Small intestine (tissue), 7 donors: ENCODE data around the gene ANKRD16. TPM values are rescaled to one million over a fixed set of nuclear protein-coding genes. Genes with fewer than 3 reads are reported as not detected.
"Not testable (repeated sequence)": the region's sequence is repeated elsewhere in the genome, so short reads cannot be mapped to it uniquely, and the experiment has no call there.

Experiments used
- DNase-seq, 2 donors: peaks; one replicate each; pipeline versions ENCODE4 v3.0.0 to v3.0.0-alpha.2; 2013
- FAIRE-seq: peaks from 2 replicates; lab custom pipeline; 2012; peaks lifted over from hg19 to GRCh38; lab: Jason Lieb, UNC
- H3K27ac ChIP-seq, 3 donors: one replicate each; pipeline ENCODE4 v1.5.1; 2013; ENCODE audit warnings: low read length in 2 of 3, mild to moderate bottlenecking in 2 of 3, control low read depth in 1 of 3, inconsistent platforms in 1 of 3, low read depth in 1 of 3, moderate library complexity in 1 of 3
- H3K27me3 ChIP-seq, 3 donors: one replicate each; pipeline ENCODE4 v1.6.1; 2013; ENCODE audit warnings: low read length in 3 of 3, inconsistent platforms in 1 of 3; ENCODE audit not compliant: control insufficient read depth in 3 of 3, insufficient read depth in 3 of 3
- H3K36me3 ChIP-seq, 3 donors: one replicate each; pipeline ENCODE4 v1.6.1; 2013; ENCODE audit warnings: low read length in 3 of 3, inconsistent platforms in 1 of 3, low read depth in 1 of 3, mild to moderate bottlenecking in 1 of 3, moderate library complexity in 1 of 3; ENCODE audit not compliant: control insufficient read depth in 3 of 3, insufficient read depth in 2 of 3
- H3K4me1 ChIP-seq, 3 donors: one replicate each; pipeline ENCODE4 v1.6.1; 2013; ENCODE audit warnings: low read length in 2 of 3, inconsistent platforms in 1 of 3, low read depth in 1 of 3, mild to moderate bottlenecking in 1 of 3, moderate library complexity in 1 of 3; ENCODE audit not compliant: control insufficient read depth in 3 of 3, insufficient read depth in 2 of 3
- H3K4me3 ChIP-seq, 3 donors: one replicate each; pipeline ENCODE4 v1.5.1; 2013; ENCODE audit warnings: low read length in 3 of 3, control low read depth in 1 of 3, inconsistent platforms in 1 of 3, low read depth in 1 of 3, mild to moderate bottlenecking in 1 of 3, moderate library complexity in 1 of 3
- H3K9me3 ChIP-seq, 2 donors: one replicate each; pipeline ENCODE4 v1.6.1; 2013; ENCODE audit warnings: low read depth in 1 of 2, low read length in 1 of 2; ENCODE audit not compliant: control insufficient read depth in 2 of 2, insufficient read depth in 1 of 2
- WGBS, 3 donors: extraction: QIAGEN DNeasy Blood & Tissue Kit; methylation state at CpG; one replicate each; pipeline ENCODE4 v1.1.7; 2013; 5-methylcytosine and 5-hydroxymethylcytosine counted together
- polyA plus RNA-seq, 4 donors: library from polyadenylated mRNA; stranded (reverse) in 3 of 4; unstranded in 1 of 4; fragments of 200-250 nt in 3 of 4; fragments of 120-200 nt in 1 of 4; gene quantifications; one replicate each; pipeline versions ENCODE4 v1.2.1 to v1.2.3, GENCODE V29; 2013
- donor health status: healthy with polysubstance abuse.
- donor health status: control.
- donor health status: control.
- donor health status: Bipolar disorder and iron deficiency.
- donor health status: healthy.

Gene ANKRD16
- polyA plus RNA-seq, 4 donors = 3.2 to 7.4 (median 5.0) TPM

DNA sequence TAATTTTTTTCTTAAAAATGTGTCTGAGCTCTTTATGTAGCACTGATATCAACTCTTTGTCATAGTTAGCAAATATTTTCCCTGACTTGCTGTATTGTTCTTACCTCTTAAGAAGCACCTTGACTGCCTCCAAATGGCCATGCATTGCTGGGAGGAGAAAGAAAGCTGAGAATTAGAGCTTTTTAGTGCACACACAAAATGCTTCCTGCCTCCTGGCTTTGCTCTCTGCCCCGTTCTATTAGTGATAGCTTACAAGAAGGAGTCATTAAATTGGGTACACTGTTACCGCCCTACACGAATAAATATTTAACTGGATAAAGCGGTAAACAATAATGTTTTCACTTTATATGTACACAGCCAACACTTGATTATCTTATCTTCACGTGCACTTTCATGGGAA is 4.1 kb downstream of the ANKRD16 start:
- DNase-seq (peak in 1 of 2 donors; percentile 46), FAIRE-seq (no peak)
- H3K9me3 ChIP-seq = no peaks in the 10 kb centered on the region
- no peaks in the 10 kb centered on the region for H3K27me3 ChIP-seq
- WGBS, 3 donors = 20 to 69% (median 42%) methylated on average over 5 of the region's 5 CpGs
- no peak overlapping the region for H3K4me3 ChIP-seq
- peaks cover 0 to 35% (median 5%) of the 10 kb centered on the region in 3 donors for H3K36me3 ChIP-seq
- H3K4me1 ChIP-seq = peaks cover 0 to 4% (median 3%) of the 10 kb centered on the region in 3 donors
- no peak overlapping the region for H3K27ac ChIP-seq

DNA sequence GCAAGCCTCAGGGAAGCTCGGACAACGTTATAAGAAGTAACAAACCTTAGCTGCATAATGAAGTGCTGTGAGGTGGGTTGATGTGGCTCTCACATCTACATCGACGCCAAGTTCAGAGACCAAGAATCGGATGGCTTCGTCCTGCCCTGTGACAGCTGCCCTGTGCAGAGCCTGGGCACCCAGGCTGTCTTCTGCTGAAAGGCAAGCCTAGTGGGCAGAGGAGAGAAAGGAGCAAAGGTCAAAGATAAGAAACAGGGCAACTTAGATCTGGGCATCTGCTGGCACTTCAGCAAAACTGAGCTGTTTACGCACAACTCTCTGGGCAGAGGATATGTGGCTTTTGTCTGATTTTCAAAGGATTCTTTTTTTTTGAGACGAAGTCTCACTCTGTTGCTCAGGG is 6.7 kb downstream of the ANKRD16 start:
- peaks cover 0 to 3% (median 0%) of the 10 kb centered on the region in 3 donors for H3K4me1 ChIP-seq
- DNase-seq = peak in 1 of 2 donors; percentile 73
- no peak overlapping the region for H3K4me3 ChIP-seq
- WGBS, 3 donors = 16 to 66% (median 50%) methylated on average over 8 of the region's 8 CpGs
- H3K27ac ChIP-seq = no peak overlapping the region
- no peaks in the 10 kb centered on the region for H3K27me3 ChIP-seq
- no peaks in the 10 kb centered on the region for H3K9me3 ChIP-seq
- FAIRE-seq = no peak
- H3K36me3 ChIP-seq = peaks cover under 1 to 51% (median 7%) of the 10 kb centered on the region in 3 donors

DNA sequence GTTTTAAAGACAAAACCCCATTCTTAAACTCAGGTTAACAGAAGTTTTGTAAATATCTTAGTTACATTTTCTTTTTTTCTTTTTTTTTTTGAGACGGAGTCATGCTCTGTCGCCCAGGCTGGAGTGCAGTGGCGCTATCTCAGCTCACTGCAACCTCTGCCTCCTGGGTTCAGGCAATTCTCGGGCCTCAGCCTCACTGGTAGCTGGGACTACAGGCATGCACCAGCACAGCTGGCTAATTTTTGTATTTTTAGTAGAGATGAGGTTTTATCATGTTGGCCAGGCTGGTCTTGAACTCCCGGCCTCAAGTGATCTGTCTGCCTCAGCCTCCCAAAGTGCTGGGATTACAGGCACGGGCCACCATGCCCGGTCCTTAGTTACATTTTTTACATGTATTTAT is 12.7 kb downstream of the ANKRD16 start:
- not testable (repeated sequence) for FAIRE-seq, H3K4me3 ChIP-seq, DNase-seq, H3K27me3 ChIP-seq, H3K4me1 ChIP-seq, H3K27ac ChIP-seq, H3K9me3 ChIP-seq
- WGBS, 3 donors = 88 to 94% (median 92%) methylated on average over 7 of the region's 7 CpGs
- H3K36me3 ChIP-seq = peaks cover 8 to 43% (median 10%) of the 10 kb centered on the region in 3 donors

DNA sequence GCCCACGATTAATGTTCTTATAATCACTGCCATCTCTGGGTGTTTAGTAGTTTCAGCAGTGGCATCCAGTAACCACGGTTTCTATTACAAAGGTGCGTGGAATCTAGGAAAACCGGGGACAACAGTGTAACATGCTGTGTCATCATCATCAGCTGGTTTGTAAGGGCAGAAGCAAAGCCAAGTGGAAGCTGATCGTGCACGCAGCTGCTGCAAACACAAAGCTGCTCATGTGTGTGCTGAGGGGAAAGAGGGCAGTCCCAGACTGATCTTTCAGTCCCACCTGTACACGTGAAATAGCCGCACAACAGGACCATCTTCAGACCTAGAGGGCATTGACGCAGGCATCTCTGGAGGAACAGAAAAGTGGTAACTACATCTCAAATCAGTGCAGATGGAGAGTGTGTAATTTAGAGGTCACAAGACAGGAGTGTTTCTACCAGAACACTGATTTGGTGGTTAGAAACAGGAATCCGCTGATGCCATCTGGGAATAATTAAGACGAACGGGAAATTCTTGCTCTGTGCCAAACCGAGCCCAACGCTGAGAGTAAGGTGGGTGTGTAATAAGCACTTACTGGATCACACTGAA is 13.4 kb downstream of the ANKRD16 start:
- WGBS, 3 donors = 77 to 84% (median 81%) methylated on average over 14 of the region's 14 CpGs
- peaks cover 6 to 42% (median 10%) of the 10 kb centered on the region in 3 donors for H3K36me3 ChIP-seq
- H3K4me1 ChIP-seq = no peaks in the 10 kb centered on the region

DNA sequence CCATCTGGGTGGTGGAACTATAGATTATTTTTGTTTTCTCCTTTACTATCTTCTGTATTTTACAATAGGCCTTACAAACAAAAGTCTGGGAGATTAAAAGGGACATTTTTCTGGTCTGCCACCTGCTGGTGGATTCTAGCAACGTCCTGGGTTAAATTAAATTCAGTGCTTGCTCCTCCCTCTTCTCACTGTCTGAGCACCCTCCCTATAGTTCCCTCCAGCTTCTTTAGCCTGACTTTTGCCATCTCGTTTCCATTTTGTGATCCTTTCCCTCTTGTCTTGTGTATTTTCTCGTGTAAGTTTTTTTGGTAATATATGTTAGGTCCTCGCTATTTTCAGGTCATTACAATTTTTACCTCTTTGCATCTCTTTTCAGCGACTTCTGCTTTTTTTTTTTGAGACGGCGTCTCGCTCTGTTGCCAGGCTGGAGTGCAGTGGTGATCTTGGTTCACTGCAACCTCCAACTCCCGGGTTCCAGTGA is 16.1 kb downstream of the ANKRD16 start:
- DNase-seq = peak; percentile 75 to 81
- H3K4me3 ChIP-seq = no peak overlapping the region
- 46 to 57% (median 50%) methylated on average over 9 of the region's 9 CpGs for whole genome bisulfite sequencing, 3 donors
- H3K36me3 ChIP-seq = peaks cover 6 to 40% (median 10%) of the 10 kb centered on the region in 3 donors
- FAIRE-seq = no peak
- H3K9me3 ChIP-seq = peaks cover 0 to 2% of the 10 kb centered on the region in 2 donors
- no peak overlapping the region for H3K27ac ChIP-seq
- no peaks in the 10 kb centered on the region for H3K27me3 ChIP-seq
- no peaks in the 10 kb centered on the region for H3K4me1 ChIP-seq

More for the DNA sequence above, 13.4 kb downstream of the ANKRD16 start:
- Histone ChIP-seq H3K4me3 (no peak overlapping the region), H3K27me3 (no peaks in the 10 kb centered on the region), H3K9me3 (no peaks in the 10 kb centered on the region), H3K27ac (no peak overlapping the region)
- no peak for DNase-seq
- FAIRE-seq = no peak

DNA sequence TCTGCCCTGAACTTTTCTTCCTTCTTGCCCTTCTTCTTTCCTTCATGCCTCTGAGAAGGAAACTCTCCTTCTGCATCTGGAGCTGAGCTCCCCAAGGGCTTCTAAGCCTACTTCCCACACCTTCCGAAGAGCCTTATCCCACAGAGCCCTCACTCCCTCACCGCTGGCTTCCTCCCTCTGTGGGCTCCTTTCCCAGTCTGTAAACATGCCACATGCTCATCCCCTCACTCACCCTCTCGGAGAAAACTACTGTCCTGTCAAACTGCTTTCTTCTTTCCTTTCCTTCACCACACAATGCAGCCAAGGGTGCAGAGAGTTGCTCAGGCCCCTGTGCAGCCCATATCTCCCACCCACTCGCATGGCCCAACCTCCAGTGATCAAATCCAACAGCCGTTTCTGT is 18.1 kb downstream of the ANKRD16 start:
- Histone ChIP-seq H3K36me3 (peaks cover 0 to 31% (median 6%) of the 10 kb centered on the region in 3 donors), H3K4me1 (no peaks in the 10 kb centered on the region), H3K4me3 (no peak overlapping the region), H3K27ac (no peak overlapping the region), H3K9me3 (peaks cover 0 to 8% of the 10 kb centered on the region in 2 donors), H3K27me3 (no peaks in the 10 kb centered on the region)
- no peak for FAIRE-seq
- DNase-seq = no peak
- WGBS, 3 donors = 75 to 92% (median 87%) methylated on average over 5 of the region's 5 CpGs

DNA sequence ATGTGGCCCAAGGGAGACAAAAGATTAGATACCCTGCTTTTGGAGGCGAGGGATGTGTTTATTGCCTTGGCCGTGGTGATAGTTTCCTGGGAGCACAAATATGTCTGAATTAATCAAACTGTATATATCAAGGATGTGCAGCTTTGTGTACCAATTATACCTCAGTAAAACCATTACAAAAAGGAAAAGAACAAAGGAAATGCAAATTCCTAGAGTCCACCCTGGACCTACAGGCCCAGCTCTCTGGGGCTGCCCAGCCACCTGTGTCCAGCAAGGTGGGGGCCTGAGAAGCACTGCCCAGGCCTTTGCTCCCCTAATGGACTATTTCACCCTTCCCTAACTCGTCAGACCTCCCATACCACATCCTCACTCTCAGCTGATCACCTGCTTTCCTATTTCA is 20.5 kb downstream of the ANKRD16 start:
- DNase-seq (no peak), FAIRE-seq (no peak)
- H3K27me3 ChIP-seq = no peaks in the 10 kb centered on the region
- no peak overlapping the region for H3K4me3 ChIP-seq
- 87 to 97% (median 92%) methylated on average over 3 of the region's 3 CpGs for WGBS, 3 donors
- peaks cover 0 to 8% of the 10 kb centered on the region in 2 donors for H3K9me3 ChIP-seq
- H3K36me3 ChIP-seq = peaks cover 0 to 13% (median 0%) of the 10 kb centered on the region in 3 donors
- H3K27ac ChIP-seq = no peak overlapping the region
- no peaks in the 10 kb centered on the region for H3K4me1 ChIP-seq

DNA sequence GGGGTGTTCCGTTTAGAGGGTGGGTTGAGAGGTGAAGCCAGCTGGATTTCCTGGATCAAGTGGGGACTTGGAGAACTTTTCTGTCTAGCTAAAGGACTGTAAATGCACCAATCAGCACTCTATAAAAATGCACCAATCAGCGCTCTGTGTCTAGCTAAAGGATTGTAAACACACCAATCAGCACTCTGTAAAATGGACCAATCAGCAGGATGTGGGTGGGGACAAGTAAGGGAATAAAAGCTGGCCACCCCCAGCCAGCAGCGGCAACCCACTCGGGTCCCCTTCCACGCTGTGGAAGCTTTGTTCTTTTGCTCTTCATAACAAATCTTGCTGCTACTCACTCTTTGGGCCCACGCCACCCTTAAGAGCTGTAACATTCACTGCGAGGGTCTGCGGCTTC is 21.3 kb downstream of the ANKRD16 start:
- H3K4me1 ChIP-seq, H3K27ac ChIP-seq, FAIRE-seq, H3K4me3 ChIP-seq, DNase-seq, H3K27me3 ChIP-seq: not testable (repeated sequence)
- Histone ChIP-seq H3K9me3 (peaks cover 0 to 11% of the 10 kb centered on the region in 2 donors), H3K36me3 (peaks cover 0 to 17% (median 0%) of the 10 kb centered on the region in 3 donors)
- WGBS, 3 donors = 85 to 96% (median 92%) methylated on average over 8 of the region's 8 CpGs
